MM.1S (cell line): ENCODE data around the gene SLC24A4.

Experiments used
- DNase-seq: peaks from one replicate; pipeline ENCODE4 v3.0.0-alpha.2; 2015
- H2AFZ ChIP-seq: fragments of 300-600 bp; sonication (generic); 2 replicates; pipeline ENCODE4 v1.6.0; 2016; ENCODE audit warnings: antibody characterized with exemption, low read length
- H3F3A ChIP-seq: fragments of 300-600 bp; sonication (generic); 2 replicates; pipeline ENCODE4 v1.6.1; 2016; ENCODE audit warnings: mild to moderate bottlenecking, antibody characterized with exemption, low read length, moderate library complexity, mixed read lengths; ENCODE audit not compliant: insufficient read depth
- H3K27ac ChIP-seq: fragments of 300-600 bp; sonication (generic); 2 replicates; pipeline ENCODE4 v1.5.1; 2016; ENCODE audit warnings: mild to moderate bottlenecking, low read length
- H3K27me3 ChIP-seq: fragments of 300-600 bp; sonication (generic); replicated peaks from 2 replicates; pipeline ENCODE4 v1.6.0; 2016; ENCODE audit warnings: low read length; ENCODE audit not compliant: insufficient read depth
- H3K36me3 ChIP-seq: fragments of 300-600 bp; sonication (generic); replicated peaks from 2 replicates; pipeline ENCODE4 v1.6.1; 2016; ENCODE audit warnings: mild to moderate bottlenecking, low read length, mixed read lengths; ENCODE audit not compliant: insufficient read depth
- H3K4me1 ChIP-seq: fragments of 300-600 bp; sonication (generic); 2 replicates; pipeline ENCODE4 v1.6.1; 2016; ENCODE audit warnings: low read length, mixed read lengths
- H3K4me2 ChIP-seq: fragments of 300-600 bp; sonication (generic); 2 replicates; pipeline ENCODE4 v1.6.0; 2016; ENCODE audit warnings: low read depth, low read length
- H3K4me3 ChIP-seq: fragments of 300-600 bp; sonication (generic); 2 replicates; pipeline ENCODE4 v1.5.1; 2016; ENCODE audit warnings: low read length, mixed read lengths
- H3K79me2 ChIP-seq: fragments of 300-600 bp; sonication (generic); 2 replicates; pipeline ENCODE4 v1.6.1; 2016; ENCODE audit warnings: mixed run types, low read length, mixed read lengths
- H3K9ac ChIP-seq: fragments of 300-600 bp; sonication (generic); 2 replicates; pipeline ENCODE4 v1.6.1; 2016; ENCODE audit warnings: low read length, mixed read lengths
- H3K9me2 ChIP-seq: fragments of 300-600 bp; sonication (generic); replicated peaks from 2 replicates; pipeline ENCODE4 v1.6.1; 2016; ENCODE audit warnings: mild to moderate bottlenecking, low read length, mixed read lengths; ENCODE audit not compliant: insufficient read depth
- H3K9me3 ChIP-seq: fragments of 300-600 bp; sonication (generic); replicated peaks from 2 replicates; pipeline ENCODE4 v1.6.1; 2016; ENCODE audit warnings: mild to moderate bottlenecking, low read length, mixed read lengths; ENCODE audit not compliant: insufficient read depth
- H4K20me1 ChIP-seq: fragments of 300-600 bp; sonication (generic); 2 replicates; pipeline ENCODE4 v1.6.1; 2016; ENCODE audit warnings: mild to moderate bottlenecking, low read length, moderate library complexity, mixed read lengths; ENCODE audit not compliant: insufficient read depth
- CTCF ChIP-seq: fragments of 300-600 bp; sonication (generic); IDR thresholded peaks from 2 replicates; pipeline ENCODE4 v1.5.1; 2016; ENCODE audit warnings: antibody characterized with exemption, low read length, mixed read lengths
- EZH2 ChIP-seq: fragments of 300-600 bp; sonication (generic); optimal IDR thresholded peaks from 2 replicates; pipeline ENCODE3; 2017; ENCODE audit warnings: low read depth, mild to moderate bottlenecking, antibody characterized with exemption, low read length, mixed read lengths
- EZH2phosphoT487 ChIP-seq: fragments of 300-600 bp; sonication (generic); IDR thresholded peaks from 2 replicates; pipeline ENCODE4 v1.6.1; 2018; ENCODE audit warnings: antibody characterized with exemption, low read length

SLC24A4 gene

GRCh38 chr14:92383805-92384204, 60.8 kb downstream of the SLC24A4 start:
- no peaks in the 10 kb centered on the region for H3K36me3 ChIP-seq
- no peak overlapping the region for H2AFZ ChIP-seq
- no peaks in the 10 kb centered on the region for H3K4me1 ChIP-seq
- no peaks in the 10 kb centered on the region for H3K79me2 ChIP-seq
- TF ChIP-seq EZH2phosphoT487: no peak
- no peak overlapping the region for H3K4me2 ChIP-seq
- no peak for DNase-seq
- H3F3A ChIP-seq: no peaks in the 10 kb centered on the region
- H3K9me3 ChIP-seq: no peaks in the 10 kb centered on the region
- H3K9me2 ChIP-seq: no peaks in the 10 kb centered on the region
- no peak overlapping the region for H3K27ac ChIP-seq
- no peak overlapping the region for H3K9ac ChIP-seq
- no peak overlapping the region for H3K4me3 ChIP-seq
- no peaks in the 10 kb centered on the region for H4K20me1 ChIP-seq
- H3K27me3 ChIP-seq: no peaks in the 10 kb centered on the region

GRCh38 chr14:92384461-92385133, 61.6 kb downstream of the SLC24A4 start:
- no peak overlapping the region for H3K9ac ChIP-seq
- no peaks in the 10 kb centered on the region for H3K9me3 ChIP-seq
- no peaks in the 10 kb centered on the region for H4K20me1 ChIP-seq
- no peak overlapping the region for H2AFZ ChIP-seq
- H3K4me3 ChIP-seq: no peak overlapping the region
- DNase-seq: no peak
- H3K27me3 ChIP-seq: no peaks in the 10 kb centered on the region
- no peaks in the 10 kb centered on the region for H3F3A ChIP-seq
- H3K4me1 ChIP-seq: no peaks in the 10 kb centered on the region
- no peak for TF ChIP-seq EZH2phosphoT487
- no peak for TF ChIP-seq CTCF
- TF ChIP-seq EZH2: no peak
- H3K27ac ChIP-seq: no peak overlapping the region
- H3K79me2 ChIP-seq: no peaks in the 10 kb centered on the region
- H3K36me3 ChIP-seq: no peaks in the 10 kb centered on the region
- no peak overlapping the region for H3K4me2 ChIP-seq
- H3K9me2 ChIP-seq: no peaks in the 10 kb centered on the region

GRCh38 chr14:92385561-92385960, 62.6 kb downstream of the SLC24A4 start:
- Histone ChIP-seq H3K27me3 (no peaks in the 10 kb centered on the region), H3K4me1 (no peaks in the 10 kb centered on the region), H2AFZ (no peak overlapping the region), H3K9me2 (no peaks in the 10 kb centered on the region), H3K27ac (no peak overlapping the region), H3K9ac (no peak overlapping the region), H3K79me2 (no peaks in the 10 kb centered on the region), H3K4me3 (no peak overlapping the region), H3K36me3 (no peaks in the 10 kb centered on the region), H4K20me1 (no peaks in the 10 kb centered on the region), H3K9me3 (no peaks in the 10 kb centered on the region), H3F3A (no peaks in the 10 kb centered on the region), H3K4me2 (no peak overlapping the region)
- DNase-seq: no peak
- TF ChIP-seq EZH2phosphoT487 (no peak), CTCF (no peak), EZH2 (no peak)

GRCh38 chr14:92386165-92386564, 63.2 kb downstream of the SLC24A4 start:
- Histone ChIP-seq H3F3A (no peaks in the 10 kb centered on the region), H3K27ac (no peak overlapping the region), H3K9me3 (no peaks in the 10 kb centered on the region), H3K36me3 (no peaks in the 10 kb centered on the region), H3K4me3 (no peak overlapping the region), H3K27me3 (no peaks in the 10 kb centered on the region), H3K79me2 (no peaks in the 10 kb centered on the region), H2AFZ (no peak overlapping the region), H4K20me1 (no peaks in the 10 kb centered on the region), H3K4me2 (no peak overlapping the region), H3K4me1 (no peaks in the 10 kb centered on the region), H3K9ac (no peak overlapping the region), H3K9me2 (no peaks in the 10 kb centered on the region)
- TF ChIP-seq EZH2: no peak
- TF ChIP-seq CTCF: no peak
- no peak for TF ChIP-seq EZH2phosphoT487
- DNase-seq: no peak
